Measurements from ENCODE around the gene SUV39H2. TPM values are rescaled to one million over a fixed set of nuclear protein-coding genes. Genes with fewer than 3 reads are reported as not detected.
"Not testable (repeated sequence)": the region's sequence is repeated elsewhere in the genome, so short reads cannot be mapped to it uniquely, and the experiment has no call there.

Gene SUV39H2
- total RNA-seq, 1 donor from 2014 or later = 8.2 TPM

- TF ChIP-seq CTCF (IDR thresholded peaks at IDR 0.05) = no peak
- H3K27me3 Mint-ChIP-seq (ENCODE audit: unreplicated experiment) = no peaks in the 10 kb centered on the region
- no peaks in the 10 kb centered on the region for H3K9me3 Mint-ChIP-seq (ENCODE audit: unreplicated experiment)
These were observed 47.4 kb downstream of the SUV39H2 start for GRCh38 chr10:14926061-14926470.

GRCh38 chr10:14926722-14927416 is 48.2 kb downstream of the SUV39H2 start:
- Mint-ChIP-seq H3K27ac (ENCODE audit: unreplicated experiment) (no peak overlapping the region), H3K4me1 (ENCODE audit: unreplicated experiment) (no peaks in the 10 kb centered on the region), H3K27me3 (ENCODE audit: unreplicated experiment) (no peaks in the 10 kb centered on the region), H3K4me3 (ENCODE audit: unreplicated experiment) (no peak overlapping the region), H3K36me3 (ENCODE audit: unreplicated experiment) (peaks cover 49% of the 10 kb centered on the region), H3K9me3 (ENCODE audit: unreplicated experiment) (no peaks in the 10 kb centered on the region)
- no peak for TF ChIP-seq CTCF (IDR thresholded peaks at IDR 0.05)
- no peak for DNase-seq (ENCODE audit: extremely low spot score, unreplicated experiment)

More at GRCh38 chr10:14926061-14926470, 47.4 kb downstream of the SUV39H2 start:
- H3K27ac Mint-ChIP-seq (ENCODE audit: unreplicated experiment) = no peak overlapping the region
- no peak for DNase-seq (ENCODE audit: extremely low spot score, unreplicated experiment)
- H3K36me3 Mint-ChIP-seq (ENCODE audit: unreplicated experiment) = peaks cover 56% of the 10 kb centered on the region
- no peaks in the 10 kb centered on the region for H3K4me1 Mint-ChIP-seq (ENCODE audit: unreplicated experiment)
- no peak overlapping the region for H3K4me3 Mint-ChIP-seq (ENCODE audit: unreplicated experiment)

- TF ChIP-seq CTCF (IDR thresholded peaks at IDR 0.05) = no peak
- no peaks in the 10 kb centered on the region for H3K9me3 Mint-ChIP-seq (ENCODE audit: unreplicated experiment)
- no peak overlapping the region for H3K27ac Mint-ChIP-seq (ENCODE audit: unreplicated experiment)
- no peak for DNase-seq (ENCODE audit: extremely low spot score, unreplicated experiment)
- H3K27me3 Mint-ChIP-seq (ENCODE audit: unreplicated experiment) = no peaks in the 10 kb centered on the region
- H3K4me3 Mint-ChIP-seq (ENCODE audit: unreplicated experiment) = no peak overlapping the region
- H3K36me3 Mint-ChIP-seq (ENCODE audit: unreplicated experiment) = peaks cover 45% of the 10 kb centered on the region
- no peaks in the 10 kb centered on the region for H3K4me1 Mint-ChIP-seq (ENCODE audit: unreplicated experiment)
These were observed 51.9 kb downstream of the SUV39H2 start for GRCh38 chr10:14930610-14931009.

- DNase-seq (ENCODE audit: extremely low spot score, unreplicated experiment) = no peak
- TF ChIP-seq CTCF (IDR thresholded peaks at IDR 0.05) = no peak
- H3K27ac Mint-ChIP-seq (ENCODE audit: unreplicated experiment) = no peak overlapping the region
- H3K9me3 Mint-ChIP-seq (ENCODE audit: unreplicated experiment) = no peaks in the 10 kb centered on the region
- peaks cover 39% of the 10 kb centered on the region for H3K36me3 Mint-ChIP-seq (ENCODE audit: unreplicated experiment)
- no peaks in the 10 kb centered on the region for H3K4me1 Mint-ChIP-seq (ENCODE audit: unreplicated experiment)
- no peaks in the 10 kb centered on the region for H3K27me3 Mint-ChIP-seq (ENCODE audit: unreplicated experiment)
- no peak overlapping the region for H3K4me3 Mint-ChIP-seq (ENCODE audit: unreplicated experiment)
These were observed 57.9 kb downstream of the SUV39H2 start for GRCh38 chr10:14936584-14936983.

GRCh38 chr10:14938971-14939370 is 60.3 kb downstream of the SUV39H2 start:
- not testable (repeated sequence) for H3K27me3 Mint-ChIP-seq (ENCODE audit: unreplicated experiment); H3K4me1 Mint-ChIP-seq (ENCODE audit: unreplicated experiment); H3K27ac Mint-ChIP-seq (ENCODE audit: unreplicated experiment); H3K4me3 Mint-ChIP-seq (ENCODE audit: unreplicated experiment); H3K9me3 Mint-ChIP-seq (ENCODE audit: unreplicated experiment); DNase-seq (ENCODE audit: extremely low spot score, unreplicated experiment)
- peaks cover 30% of the 10 kb centered on the region for H3K36me3 Mint-ChIP-seq (ENCODE audit: unreplicated experiment)

- not testable (repeated sequence) for H3K4me1 Mint-ChIP-seq (ENCODE audit: unreplicated experiment); H3K4me3 Mint-ChIP-seq (ENCODE audit: unreplicated experiment); H3K27me3 Mint-ChIP-seq (ENCODE audit: unreplicated experiment); H3K9me3 Mint-ChIP-seq (ENCODE audit: unreplicated experiment); H3K27ac Mint-ChIP-seq (ENCODE audit: unreplicated experiment); DNase-seq (ENCODE audit: extremely low spot score, unreplicated experiment)
- peaks cover 23% of the 10 kb centered on the region for H3K36me3 Mint-ChIP-seq (ENCODE audit: unreplicated experiment)
These were observed 63.7 kb downstream of the SUV39H2 start for GRCh38 chr10:14942147-14942949.

GRCh38 chr10:14942950-14943338 is 64.3 kb downstream of the SUV39H2 start:
- H3K4me1 Mint-ChIP-seq (ENCODE audit: unreplicated experiment) = not testable (repeated sequence)

More at GRCh38 chr10:14942950-14943338, 64.3 kb downstream of the SUV39H2 start:
- not testable (repeated sequence) for H3K9me3 Mint-ChIP-seq (ENCODE audit: unreplicated experiment); H3K27ac Mint-ChIP-seq (ENCODE audit: unreplicated experiment); DNase-seq (ENCODE audit: extremely low spot score, unreplicated experiment); H3K4me3 Mint-ChIP-seq (ENCODE audit: unreplicated experiment); H3K27me3 Mint-ChIP-seq (ENCODE audit: unreplicated experiment)
- peaks cover 25% of the 10 kb centered on the region for H3K36me3 Mint-ChIP-seq (ENCODE audit: unreplicated experiment)
